ENCODE data around the gene NRXN3. TPM values are rescaled to one million over a fixed set of nuclear protein-coding genes. Genes with fewer than 3 reads are reported as not detected.

The NRXN3 gene
- total RNA-seq, 1 experiment from 2014 or later = not detected

DNA sequence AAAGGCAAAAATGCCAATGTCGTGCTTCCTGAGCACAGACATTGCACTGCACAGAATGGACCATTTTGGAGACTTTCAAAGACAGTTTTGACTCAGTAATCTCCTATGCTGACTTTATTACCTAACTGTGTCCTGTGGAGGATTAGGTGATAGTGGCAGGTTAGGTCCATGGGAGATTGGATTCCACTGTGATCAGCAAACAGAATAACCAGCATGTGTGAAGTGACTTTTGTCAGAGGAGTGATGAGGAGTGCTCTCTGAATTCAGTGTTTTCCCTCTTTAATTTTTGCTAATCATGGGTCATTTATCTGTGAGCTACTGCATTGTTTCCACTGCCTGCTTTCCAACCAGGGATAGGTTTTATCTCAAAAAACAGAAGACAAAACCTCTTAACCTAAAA is 1378.7 kb downstream of the NRXN3 start:
- no peaks in the 10 kb centered on the region for H3K36me3 ChIP-seq (ENCODE audit: control insufficient read depth, insufficient read depth, low read length)
- ChIA-PET CTCF (no interaction called here), POLR2A (no interaction called here)
- no TSS peak for BruUV-seq (replicated peaks)
- no peak overlapping the region for H3K27ac ChIP-seq (ENCODE audit: low read length)
- intact Hi-C loops (cut with micrococcal nuclease; ENCODE audit: unreplicated experiment) = no loop called here
- TF ChIP-seq POLR2AphosphoS5 (IDR thresholded peaks at IDR 0.05; ENCODE audit: low read depth, low read length) (no peak), TCF7L2 (IDR thresholded peaks at IDR 0.05; ENCODE audit: low read depth, low read length) (no peak), SIN3A (IDR thresholded peaks at IDR 0.05; ENCODE audit: borderline replicate concordance, insufficient read depth, low read depth, low read length) (no peak)
- TF ChIP-seq, protein P1, sequence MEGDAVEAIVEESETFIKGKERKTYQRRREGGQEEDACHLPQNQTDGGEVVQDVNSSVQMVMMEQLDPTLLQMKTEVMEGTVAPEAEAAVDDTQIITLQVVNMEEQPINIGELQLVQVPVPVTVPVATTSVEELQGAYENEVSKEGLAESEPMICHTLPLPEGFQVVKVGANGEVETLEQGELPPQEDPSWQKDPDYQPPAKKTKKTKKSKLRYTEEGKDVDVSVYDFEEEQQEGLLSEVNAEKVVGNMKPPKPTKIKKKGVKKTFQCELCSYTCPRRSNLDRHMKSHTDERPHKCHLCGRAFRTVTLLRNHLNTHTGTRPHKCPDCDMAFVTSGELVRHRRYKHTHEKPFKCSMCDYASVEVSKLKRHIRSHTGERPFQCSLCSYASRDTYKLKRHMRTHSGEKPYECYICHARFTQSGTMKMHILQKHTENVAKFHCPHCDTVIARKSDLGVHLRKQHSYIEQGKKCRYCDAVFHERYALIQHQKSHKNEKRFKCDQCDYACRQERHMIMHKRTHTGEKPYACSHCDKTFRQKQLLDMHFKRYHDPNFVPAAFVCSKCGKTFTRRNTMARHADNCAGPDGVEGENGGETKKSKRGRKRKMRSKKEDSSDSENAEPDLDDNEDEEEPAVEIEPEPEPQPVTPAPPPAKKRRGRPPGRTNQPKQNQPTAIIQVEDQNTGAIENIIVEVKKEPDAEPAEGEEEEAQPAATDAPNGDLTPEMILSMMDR (IDR thresholded peaks at IDR 0.05) = no peak
- TF ChIP-seq, protein P2, sequence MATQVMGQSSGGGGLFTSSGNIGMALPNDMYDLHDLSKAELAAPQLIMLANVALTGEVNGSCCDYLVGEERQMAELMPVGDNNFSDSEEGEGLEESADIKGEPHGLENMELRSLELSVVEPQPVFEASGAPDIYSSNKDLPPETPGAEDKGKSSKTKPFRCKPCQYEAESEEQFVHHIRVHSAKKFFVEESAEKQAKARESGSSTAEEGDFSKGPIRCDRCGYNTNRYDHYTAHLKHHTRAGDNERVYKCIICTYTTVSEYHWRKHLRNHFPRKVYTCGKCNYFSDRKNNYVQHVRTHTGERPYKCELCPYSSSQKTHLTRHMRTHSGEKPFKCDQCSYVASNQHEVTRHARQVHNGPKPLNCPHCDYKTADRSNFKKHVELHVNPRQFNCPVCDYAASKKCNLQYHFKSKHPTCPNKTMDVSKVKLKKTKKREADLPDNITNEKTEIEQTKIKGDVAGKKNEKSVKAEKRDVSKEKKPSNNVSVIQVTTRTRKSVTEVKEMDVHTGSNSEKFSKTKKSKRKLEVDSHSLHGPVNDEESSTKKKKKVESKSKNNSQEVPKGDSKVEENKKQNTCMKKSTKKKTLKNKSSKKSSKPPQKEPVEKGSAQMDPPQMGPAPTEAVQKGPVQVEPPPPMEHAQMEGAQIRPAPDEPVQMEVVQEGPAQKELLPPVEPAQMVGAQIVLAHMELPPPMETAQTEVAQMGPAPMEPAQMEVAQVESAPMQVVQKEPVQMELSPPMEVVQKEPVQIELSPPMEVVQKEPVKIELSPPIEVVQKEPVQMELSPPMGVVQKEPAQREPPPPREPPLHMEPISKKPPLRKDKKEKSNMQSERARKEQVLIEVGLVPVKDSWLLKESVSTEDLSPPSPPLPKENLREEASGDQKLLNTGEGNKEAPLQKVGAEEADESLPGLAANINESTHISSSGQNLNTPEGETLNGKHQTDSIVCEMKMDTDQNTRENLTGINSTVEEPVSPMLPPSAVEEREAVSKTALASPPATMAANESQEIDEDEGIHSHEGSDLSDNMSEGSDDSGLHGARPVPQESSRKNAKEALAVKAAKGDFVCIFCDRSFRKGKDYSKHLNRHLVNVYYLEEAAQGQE (IDR thresholded peaks at IDR 0.05; ENCODE audit: insufficient read depth in 1 of 2, low read depth in 2 of 2, low read length in 1 of 2) = no peak
- ATAC-seq (no peak), DNase-seq (ENCODE audit: low read depth, low spot score) (no peak)
- H3K4me1 ChIP-seq (ENCODE audit: control insufficient read depth, insufficient read depth, low read length) = no peaks in the 10 kb centered on the region
- no peaks in the 10 kb centered on the region for H3K9me3 ChIP-seq (ENCODE audit: control insufficient read depth, insufficient read depth, low read depth, low read length)
- no peak overlapping the region for H3K4me3 ChIP-seq (ENCODE audit: low read depth in 2 of 2, low read length in 2 of 2)
- in situ Hi-C loops (cut with HindIII; ENCODE audit: low pct_unique_long_range_greater_than_20kb, low sequenced_read_pairs) = no loop called here
- H3K27me3 ChIP-seq (ENCODE audit: control insufficient read depth, insufficient read depth, low read length) = no peaks in the 10 kb centered on the region

DNA sequence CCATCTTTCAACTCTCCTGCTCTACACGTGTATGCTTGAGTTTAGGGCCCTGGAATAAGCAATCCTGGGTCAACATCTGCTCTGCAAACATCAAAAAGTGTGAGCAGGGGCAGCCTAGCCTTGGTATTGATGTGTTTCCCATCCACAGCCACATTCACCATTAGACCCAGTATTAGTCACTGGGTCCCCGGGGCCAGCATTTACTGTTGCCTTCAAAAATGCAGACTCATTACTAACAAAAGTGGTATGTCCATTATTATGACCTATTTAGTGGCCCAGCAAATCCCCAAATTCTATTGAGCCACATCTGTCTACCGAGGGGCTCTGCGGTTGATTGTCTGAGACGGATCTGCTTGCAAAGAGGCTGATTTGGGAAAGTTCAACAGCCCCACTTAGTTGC is 1379.3 kb downstream of the NRXN3 start:
- no peak overlapping the region for H3K27ac ChIP-seq (ENCODE audit: low read length)
- no peaks in the 10 kb centered on the region for H3K36me3 ChIP-seq (ENCODE audit: control insufficient read depth, insufficient read depth, low read length)
- no peaks in the 10 kb centered on the region for H3K9me3 ChIP-seq (ENCODE audit: control insufficient read depth, insufficient read depth, low read depth, low read length)
- no peaks in the 10 kb centered on the region for H3K4me1 ChIP-seq (ENCODE audit: control insufficient read depth, insufficient read depth, low read length)
- BruUV-seq (replicated peaks) = no TSS peak
- intact Hi-C loops (cut with micrococcal nuclease; ENCODE audit: unreplicated experiment) = no loop called here
- ChIA-PET CTCF (no interaction called here), POLR2A (no interaction called here)
- in situ Hi-C loops (cut with HindIII; ENCODE audit: low pct_unique_long_range_greater_than_20kb, low sequenced_read_pairs) = no loop called here
- no peak overlapping the region for H3K4me3 ChIP-seq (ENCODE audit: low read depth in 2 of 2, low read length in 2 of 2)
- no peak for DNase-seq (ENCODE audit: low read depth, low spot score)
- ATAC-seq = no peak
- TF ChIP-seq, protein P1 (IDR thresholded peaks at IDR 0.05) = no peak
- TF ChIP-seq SIN3A (IDR thresholded peaks at IDR 0.05; ENCODE audit: borderline replicate concordance, insufficient read depth, low read depth, low read length) = no peak
- TF ChIP-seq TCF7L2 (IDR thresholded peaks at IDR 0.05; ENCODE audit: low read depth, low read length) = no peak
- no peaks in the 10 kb centered on the region for H3K27me3 ChIP-seq (ENCODE audit: control insufficient read depth, insufficient read depth, low read length)

Measured in Panc1 (cell line).